Measurements from ENCODE around the gene ZKSCAN5.
"Not testable (repeated sequence)": the region's sequence is repeated elsewhere in the genome, so short reads cannot be mapped to it uniquely, and the experiment has no call there.

ZKSCAN5 gene

GRCh38 chr7:99543081-99543671, 38.7 kb downstream of the ZKSCAN5 start:
- intact Hi-C loops (cut with DNase I): no loop called here
- no peak for DNase-seq

DNA sequence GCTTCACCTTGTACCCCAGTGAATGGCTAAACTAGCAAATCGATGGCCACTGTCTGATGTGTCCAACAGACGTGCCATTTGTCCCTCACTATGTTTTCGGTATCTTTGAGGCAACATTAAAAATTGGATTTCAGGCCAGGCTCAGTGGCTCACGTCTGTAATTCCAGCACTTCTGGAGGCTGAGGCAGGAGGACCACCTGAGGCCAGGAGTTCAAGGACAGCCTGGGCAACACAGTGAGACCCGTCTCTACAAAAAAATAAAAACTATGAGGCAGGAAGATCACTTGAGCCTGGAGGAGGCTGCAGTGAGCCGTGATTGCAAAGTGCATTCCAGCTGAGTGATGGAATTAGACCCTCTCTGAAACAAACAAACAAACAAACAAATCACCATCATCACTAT, 39.5 kb downstream of the ZKSCAN5 start:
- no peak for DNase-seq
- intact Hi-C loops (cut with DNase I): no loop called here

DNA sequence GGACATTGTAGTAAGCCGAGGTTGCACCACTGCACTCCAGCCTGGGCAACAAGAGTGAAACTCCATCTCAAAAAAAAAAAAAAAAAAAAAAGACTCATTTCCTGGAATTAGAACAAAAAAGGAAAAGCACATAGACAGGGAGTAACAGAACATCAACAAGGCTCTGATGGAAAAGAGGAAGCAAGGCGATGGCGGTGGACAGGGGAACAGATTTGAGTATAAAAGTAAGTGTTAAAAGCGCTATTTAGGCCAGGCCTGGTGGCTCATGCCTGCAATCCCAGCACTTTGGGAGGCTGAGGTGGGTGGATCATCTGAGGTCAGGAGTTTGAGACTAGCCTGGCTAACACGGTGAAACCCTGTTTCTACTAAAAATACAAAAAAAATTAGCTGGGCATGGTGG, 40.8 kb downstream of the ZKSCAN5 start:
- DNase-seq; intact Hi-C loops (cut with DNase I): not testable (repeated sequence)

DNA sequence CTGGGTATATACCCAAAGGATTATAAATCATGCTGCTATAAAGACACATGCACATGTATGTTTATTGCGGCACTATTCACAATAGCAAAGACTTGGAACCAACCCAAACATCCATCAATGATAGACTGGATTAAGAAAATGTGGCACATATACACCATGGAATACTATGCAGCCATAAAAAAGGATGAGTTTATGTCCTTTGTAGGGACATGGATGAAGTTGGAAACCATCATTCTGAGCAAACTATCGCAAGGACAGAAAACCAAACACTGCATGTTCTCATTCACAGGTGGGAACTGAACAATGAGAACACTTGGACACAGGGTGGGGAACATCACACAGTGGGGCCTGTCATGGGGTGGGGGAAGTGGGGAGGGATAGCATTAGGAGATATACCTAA, 45.1 kb downstream of the ZKSCAN5 start:
- intact Hi-C loops (cut with DNase I); DNase-seq: not testable (repeated sequence)

- intact Hi-C loops (cut with DNase I): loop anchor here (10.0 kb wide), 1 partner anchor 147 kb away; the partner anchor contains the start of genes BUD31 and PDAP1
- DNase-seq: peak in 1 of 42 donors; percentile 19
These were observed 46.9 kb downstream of the ZKSCAN5 start for GRCh38 chr7:99551334-99551733.

DNA sequence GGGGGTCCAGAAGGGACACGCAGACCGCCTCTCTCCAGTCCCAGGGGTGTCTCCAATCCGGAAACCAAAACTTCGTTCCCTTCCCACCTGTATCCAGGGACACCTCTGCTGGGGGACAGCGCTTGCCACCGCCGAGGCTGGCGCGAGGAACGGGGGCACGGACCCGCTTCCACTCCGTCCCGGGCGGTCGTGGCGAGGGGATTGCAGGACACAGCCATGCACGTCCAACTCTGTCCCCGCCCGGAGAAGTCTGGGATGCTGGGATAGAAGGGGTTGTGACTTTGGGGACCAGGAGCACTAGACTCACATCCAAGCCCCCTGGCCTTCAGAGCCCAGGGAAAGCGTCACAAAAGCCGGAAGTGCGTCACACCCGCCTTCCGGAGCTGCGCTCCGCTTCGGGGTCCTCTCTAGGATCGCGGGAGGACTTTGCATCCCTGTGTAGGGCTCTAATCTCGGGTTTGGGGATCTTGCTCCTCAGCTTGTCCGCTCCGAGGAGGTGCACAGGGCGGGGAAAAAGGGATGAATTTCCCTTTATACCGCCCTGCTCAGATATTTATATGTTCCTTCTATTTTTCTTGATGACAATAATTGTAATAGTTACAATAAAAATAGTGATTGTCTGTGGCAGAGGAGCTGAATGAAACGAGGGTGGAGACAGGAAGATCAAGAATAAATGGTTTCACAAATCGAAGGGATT, 47.5 kb downstream of the ZKSCAN5 start, which contains the start of gene FAM200A:
Gene FAM200A (minus strand): TSS at position 348 of the 697 bp plus-strand sequence. CDS start 3,707 bp downstream, outside the sequence.
- intact Hi-C loops (cut with DNase I): loop anchor here (10.0 kb wide), 1 partner anchor 147 kb away; the partner anchor contains the start of genes BUD31 and PDAP1
- peak; percentile 81 to 95 (median 92) for DNase-seq

- intact Hi-C loops (cut with DNase I): loop anchor here (10.0 kb wide), 1 partner anchor 148 kb away; the partner anchor contains the start of genes BUD31 and PDAP1
- no peak for DNase-seq
These were observed 48.6 kb downstream of the ZKSCAN5 start for GRCh38 chr7:99553039-99553438.

DNA sequence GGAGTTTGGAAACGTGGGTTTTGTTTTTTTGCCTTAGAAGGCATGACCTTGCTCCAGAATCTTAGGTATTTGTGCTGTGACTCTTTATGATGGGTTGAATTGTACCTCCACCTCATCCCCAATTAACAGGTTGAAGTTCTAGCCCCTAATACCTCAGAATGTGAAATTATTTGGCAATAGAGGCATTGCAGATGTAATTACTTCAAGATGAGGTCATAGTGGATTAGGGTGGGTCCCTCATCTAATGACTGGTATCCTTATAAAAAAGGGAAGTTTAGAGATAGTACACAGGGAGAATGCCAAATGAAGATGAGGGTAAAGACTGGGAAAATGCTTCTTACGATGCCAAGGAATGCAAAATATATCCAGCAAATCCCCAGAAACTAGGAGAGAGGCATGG, 50.5 kb downstream of the ZKSCAN5 start:
- DNase-seq: no peak
- intact Hi-C loops (cut with DNase I): loop anchor here (5.0 to 10.0 kb wide), 3 partner anchors 53 to 150 kb away; partner anchors contain the start of genes BUD31, PDAP1, ZKSCAN5 and ZNF394

GRCh38 chr7:99557196-99557607, 52.7 kb downstream of the ZKSCAN5 start:
- no peak for DNase-seq

GRCh38 chr7:99557940-99558305, 53.5 kb downstream of the ZKSCAN5 start:
- intact Hi-C loops (cut with DNase I): loop anchor here (5.0 to 10.0 kb wide), 3 partner anchors 56 to 153 kb away; partner anchors contain the start of genes BUD31, PDAP1, ZKSCAN5 and ZNF394
- DNase-seq: peak in 1 of 42 donors; percentile 62

More at GRCh38 chr7:99557196-99557607, 52.7 kb downstream of the ZKSCAN5 start:
- intact Hi-C loops (cut with DNase I): loop anchor here (5.0 to 10.0 kb wide), 3 partner anchors 55 to 152 kb away; partner anchors contain the start of genes BUD31, PDAP1, ZKSCAN5 and ZNF394

- intact Hi-C loops (cut with DNase I): loop anchor here (5.0 to 10.0 kb wide), 3 partner anchors 56 to 154 kb away; partner anchors contain the start of genes BUD31, PDAP1, ZKSCAN5 and ZNF394
- DNase-seq: peak; percentile 73 to 97 (median 89)
These were observed 54.1 kb downstream of the ZKSCAN5 start, which contains the start of gene ZNF655 for GRCh38 chr7:99558306-99559174. TSS of gene ZNF655 (plus strand) at chr7:99558642. CDS start at chr7:99560560, 1,918 bp downstream.

DNA sequence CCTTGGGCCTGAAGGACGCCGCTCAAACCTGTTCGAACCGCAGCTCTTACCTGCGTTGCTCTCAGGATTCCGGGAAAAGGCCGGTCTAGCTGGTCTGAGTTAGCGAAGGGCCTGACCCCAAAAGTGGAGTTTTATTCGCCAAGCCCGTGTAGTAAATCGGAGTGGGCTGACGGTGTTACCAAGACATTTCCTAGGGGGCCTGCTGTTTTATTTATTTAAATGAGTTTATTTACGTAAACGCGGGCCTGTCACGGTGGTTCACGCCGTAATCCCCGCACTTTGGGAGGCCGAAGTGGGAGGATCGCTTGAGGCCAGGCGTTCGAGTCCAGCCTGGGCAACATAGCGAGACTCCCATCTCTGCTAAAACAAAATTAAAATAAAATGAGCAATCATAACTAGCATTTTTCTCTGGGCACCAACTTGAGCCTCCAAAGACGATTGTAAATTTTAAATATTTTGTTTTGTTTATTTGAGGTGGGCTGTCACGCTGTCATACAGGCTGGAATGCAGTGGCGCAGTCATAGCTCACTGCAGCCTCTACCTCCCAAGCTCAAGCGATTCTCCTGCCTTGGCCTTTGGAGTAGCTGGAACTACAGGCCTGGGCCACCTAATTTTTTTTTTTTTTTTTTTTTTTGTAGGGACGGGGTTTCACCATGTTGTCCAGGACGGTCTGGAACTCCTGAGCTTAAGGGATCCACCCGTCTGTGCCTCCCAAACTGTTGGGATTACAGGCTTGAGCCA, 54.9 kb downstream of the ZKSCAN5 start:
- peak in 1 of 42 donors; percentile 16 for DNase-seq
- intact Hi-C loops (cut with DNase I): loop anchor here (5.0 to 10.0 kb wide), 3 partner anchors 57 to 155 kb away; partner anchors contain the start of genes BUD31, PDAP1, ZKSCAN5 and ZNF394

- no peak for DNase-seq
- intact Hi-C loops (cut with DNase I): no loop called here
These were observed 56.6 kb downstream of the ZKSCAN5 start for GRCh38 chr7:99560834-99561736.

- intact Hi-C loops (cut with DNase I): no loop called here
- DNase-seq: no peak
These were observed 57.2 kb downstream of the ZKSCAN5 start for GRCh38 chr7:99561737-99562051.

DNA sequence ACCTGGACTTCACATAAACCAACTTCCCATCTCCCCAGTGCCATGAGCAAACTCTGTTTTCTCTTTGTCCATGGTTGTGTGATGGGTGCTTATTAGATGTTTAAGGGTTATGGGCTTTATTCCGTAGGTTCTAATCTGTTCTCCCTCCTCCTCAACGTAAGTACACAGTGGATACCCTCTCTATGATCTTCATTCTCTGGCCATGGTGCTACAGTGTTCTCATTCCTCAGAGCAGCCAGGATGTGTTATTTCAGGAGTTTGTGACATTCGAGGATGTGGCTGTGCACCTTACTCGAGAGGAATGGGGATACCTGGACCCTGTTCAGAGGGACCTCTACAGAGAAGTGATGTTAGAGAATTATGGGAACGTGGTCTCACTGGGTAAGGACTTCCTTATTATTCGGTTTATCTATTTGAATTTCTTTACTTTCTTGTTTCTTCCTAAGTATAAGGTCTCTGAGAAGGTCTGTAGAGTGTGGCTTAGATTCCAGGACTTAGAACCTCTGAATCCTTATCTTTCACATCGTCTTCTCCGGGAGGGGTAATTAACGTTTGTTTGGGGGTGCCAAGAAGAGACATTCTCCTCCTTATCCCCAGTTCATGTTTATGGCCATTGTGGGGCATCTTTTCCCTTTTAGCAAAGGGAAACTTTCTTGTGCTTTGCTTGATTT, 57.8 kb downstream of the ZKSCAN5 start:
- intact Hi-C loops (cut with DNase I): no loop called here
- DNase-seq: no peak

DNA sequence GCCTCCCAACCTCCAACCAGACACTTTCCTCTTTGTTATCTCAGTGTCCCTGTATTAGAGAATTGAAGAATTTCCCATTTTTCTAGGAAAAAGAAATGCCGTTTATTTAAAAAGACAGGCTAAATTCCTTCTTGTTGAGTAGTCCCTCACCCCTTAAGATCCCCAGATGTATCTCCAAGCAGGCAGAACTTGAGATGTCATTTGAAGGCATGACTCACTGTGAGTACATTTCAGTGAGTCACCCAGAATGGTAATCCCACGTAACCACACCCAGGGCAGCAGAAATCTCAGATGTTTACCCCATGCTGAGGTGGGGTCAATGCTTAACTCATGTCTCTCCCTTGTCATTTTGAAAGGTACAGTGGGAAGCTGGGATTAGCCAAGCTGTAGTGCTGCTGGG, 58.4 kb downstream of the ZKSCAN5 start:
- peak in 31 of 42 donors; percentile 9 to 86 (median 53) for DNase-seq
- intact Hi-C loops (cut with DNase I): no loop called here

DNA sequence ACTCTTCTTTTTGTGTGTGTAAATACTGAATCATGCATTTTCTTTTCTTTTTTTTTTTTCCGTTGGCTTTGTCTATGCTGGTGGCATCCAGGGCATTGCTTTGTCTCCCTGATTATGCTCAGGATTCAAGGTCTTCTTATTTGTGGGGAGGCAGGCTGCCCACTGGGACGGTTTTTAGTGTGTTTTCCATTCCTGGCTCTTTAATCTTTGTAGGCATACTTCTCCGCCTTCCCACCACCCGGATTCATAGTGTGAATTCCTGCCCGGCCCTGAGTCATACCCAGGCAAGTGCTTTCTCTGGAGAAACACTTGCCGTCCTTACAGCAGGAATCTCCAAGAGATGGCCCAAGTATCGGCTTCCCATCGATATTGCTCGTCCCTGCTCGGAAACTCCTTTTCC, 59.2 kb downstream of the ZKSCAN5 start:
- DNase-seq: peak in 17 of 42 donors; percentile 11 to 62 (median 31)
- intact Hi-C loops (cut with DNase I): no loop called here
